H1 (cell line): ENCODE results near the gene LNX2. TPM values are rescaled to one million over a fixed set of nuclear protein-coding genes. Genes with fewer than 3 reads are reported as not detected.

Experiments used
- CTCF ChIA-PET: fragments of 300-600 bp; sonication (Branson Sonifier 250); formaldehyde crosslinking; loops from one replicate; lab custom pipeline; 2021; ENCODE audit not compliant: partially characterized antibody; lab: Charles Lee
- POLR2A ChIA-PET: fragments of 300-600 bp; sonication (Branson Sonifier 250); formaldehyde crosslinking; loops from one replicate; lab custom pipeline; 2021; ENCODE audit warnings: inconsistent platforms; ENCODE audit not compliant: partially characterized antibody; lab: Charles Lee
- DNase-seq, 2 experiments: peaks; one replicate each; pipeline versions ENCODE4 v3.0.0 to v3.0.0-alpha.2; 2010 to 2022; ENCODE audit warnings: low spot score in 2 of 2, low read depth in 1 of 2, mixed read lengths in 1 of 2
- FAIRE-seq: peaks from 2 replicates; lab custom pipeline; 2011; peaks lifted over from hg19 to GRCh38; lab: Jason Lieb, UNC
- H2AFZ ChIP-seq: 2 replicates; pipeline ENCODE4 v1.8.1; 2012; ENCODE audit warnings: low read length, inconsistent platforms
- H2AK5ac ChIP-seq: 2 replicates; pipeline ENCODE4 v1.6.1; 2013; ENCODE audit warnings: low read depth, low read length
- H2BK120ac ChIP-seq: replicated peaks from 2 replicates; pipeline ENCODE3; 2013; ENCODE audit warnings: low read depth, low read length, inconsistent platforms
- H2BK12ac ChIP-seq: 2 replicates; pipeline ENCODE4 v1.6.1; 2013; ENCODE audit warnings: low read depth, low read length
- H2BK15ac ChIP-seq: 2 replicates; pipeline ENCODE4 v1.6.1; 2013; ENCODE audit warnings: low read length
- H2BK20ac ChIP-seq: 2 replicates; pipeline ENCODE4 v1.6.1; 2013; ENCODE audit warnings: low read length
- H2BK5ac ChIP-seq: 2 replicates; pipeline ENCODE4 v1.6.1; 2013; ENCODE audit warnings: low read depth, low read length
- H3K14ac ChIP-seq: 2 replicates; pipeline ENCODE4 v1.6.1; 2013; ENCODE audit warnings: inconsistent platforms; ENCODE audit not compliant: insufficient read length
- H3K18ac ChIP-seq: 2 replicates; pipeline ENCODE4 v1.6.1; 2013; ENCODE audit warnings: low read length; ENCODE audit errors: extremely low read depth
- H3K23ac ChIP-seq: 2 replicates; pipeline ENCODE4 v1.6.1; 2013; ENCODE audit warnings: inconsistent platforms; ENCODE audit not compliant: insufficient read length
- H3K23me2 ChIP-seq: 2 replicates; pipeline ENCODE4 v1.6.1; 2013; ENCODE audit warnings: low read depth, low read length
- H3K27ac ChIP-seq: 2 replicates; pipeline ENCODE4 v1.6.1; 2011; ENCODE audit warnings: low read depth, low read length, inconsistent platforms
- H3K27me3 ChIP-seq, 4 experiments: replicated peaks in 1 of 4; 1 replicate in 1 of 4; 2 replicates in 3 of 4; pipeline versions ENCODE4 v1.6.1 to v1.8.1; 2011 to 2013; ENCODE audit warnings: low read length in 3 of 4, mild to moderate bottlenecking in 3 of 4, inconsistent platforms in 2 of 4, mixed read lengths in 2 of 4, moderate library complexity in 1 of 4; ENCODE audit not compliant: control insufficient read depth in 3 of 4, insufficient read depth in 3 of 4; ENCODE audit errors: extremely low read depth in 1 of 4
- H3K36me3 ChIP-seq, 4 experiments: 2 replicates each; pipeline versions ENCODE4 v1.6.1 to v1.8.1; 2011 to 2013; ENCODE audit warnings: mild to moderate bottlenecking in 4 of 4, low read length in 3 of 4, moderate library complexity in 2 of 4, control low read depth in 1 of 4, inconsistent platforms in 1 of 4; ENCODE audit not compliant: insufficient read depth in 4 of 4, control insufficient read depth in 2 of 4
- H3K4ac ChIP-seq: replicated peaks from 2 replicates; pipeline ENCODE3; 2013; ENCODE audit warnings: low read length, low read depth, mixed read lengths, inconsistent platforms; ENCODE audit not compliant: insufficient read length
- H3K4me1 ChIP-seq, 4 experiments: replicated peaks in 1 of 4; 1 replicate in 1 of 4; 2 replicates in 3 of 4; pipeline versions ENCODE4 v1.6.1 to v1.8.1; 2011 to 2013; ENCODE audit warnings: low read length in 3 of 4, inconsistent platforms in 2 of 4, mixed read lengths in 1 of 4; ENCODE audit not compliant: insufficient read depth in 4 of 4, control insufficient read depth in 3 of 4
- H3K4me2 ChIP-seq, 2 experiments: 2 replicates each; pipeline versions ENCODE4 v1.6.1 to v1.8.1; 2011 to 2013; ENCODE audit warnings: low read depth in 2 of 2, low read length in 2 of 2, control low read depth in 1 of 2, inconsistent platforms in 1 of 2, mild to moderate bottlenecking in 1 of 2; ENCODE audit not compliant: insufficient read depth in 1 of 2
- H3K4me3 ChIP-seq, 4 experiments: fragments of 200-600, 300-600 bp in 1 of 4; sonication (generic), shearing (Covaris generic), sonication (Bioruptor Twin) in 1 of 4; 2 replicates each; pipeline versions ENCODE4 v1.5.1 to v1.8.1; 2011 to 2016; ENCODE audit warnings: low read length in 4 of 4, low read depth in 3 of 4, control low read depth in 2 of 4, inconsistent platforms in 2 of 4, mild to moderate bottlenecking in 2 of 4, mixed read lengths in 1 of 4, moderate library complexity in 1 of 4; ENCODE audit not compliant: insufficient read depth in 2 of 4; ENCODE audit errors: extremely low read depth in 1 of 4
- H3K56ac ChIP-seq: replicated peaks from 2 replicates; pipeline ENCODE3; 2013; ENCODE audit warnings: low read depth, mild to moderate bottlenecking, mixed read lengths, low read length, inconsistent platforms; ENCODE audit not compliant: insufficient read length
- H3K79me1 ChIP-seq: 2 replicates; pipeline ENCODE4 v1.6.1; 2013; ENCODE audit warnings: low read depth, low read length, control low read depth
- H3K79me2 ChIP-seq, 2 experiments: 2 replicates each; pipeline versions ENCODE4 v1.6.1 to v1.8.1; 2012 to 2013; ENCODE audit warnings: low read length in 2 of 2, mild to moderate bottlenecking in 2 of 2, inconsistent platforms in 1 of 2; ENCODE audit not compliant: insufficient read depth in 2 of 2, control insufficient read depth in 1 of 2
- H3K9ac ChIP-seq, 4 experiments: replicated peaks in 1 of 4; 1 replicate in 1 of 4; 2 replicates in 3 of 4; pipeline versions ENCODE4 v1.6.1 to v1.8.1; 2011 to 2013; ENCODE audit warnings: low read depth in 3 of 4, low read length in 3 of 4, control low read depth in 2 of 4, mild to moderate bottlenecking in 2 of 4, moderate library complexity in 2 of 4, inconsistent platforms in 1 of 4; ENCODE audit errors: extremely low read depth in 1 of 4
- H3K9me3 ChIP-seq, 2 experiments: 2 replicates each; pipeline versions ENCODE4 v1.6.1 to v1.8.1; 2012 to 2013; ENCODE audit warnings: mild to moderate bottlenecking in 2 of 2, moderate library complexity in 2 of 2, control low read depth in 1 of 2, inconsistent platforms in 1 of 2, low read depth in 1 of 2, low read length in 1 of 2, mixed read lengths in 1 of 2; ENCODE audit not compliant: insufficient read depth in 2 of 2
- H4K20me1 ChIP-seq, 2 experiments: replicated peaks in 1 of 2; 2 replicates each; pipeline versions ENCODE3 to v1.8.1; 2011 to 2013; ENCODE audit warnings: inconsistent platforms in 2 of 2, low read length in 2 of 2, mild to moderate bottlenecking in 1 of 2; ENCODE audit not compliant: insufficient read depth in 2 of 2, control insufficient read depth in 1 of 2
- H4K5ac ChIP-seq: 2 replicates; pipeline ENCODE4 v1.6.1; 2013; ENCODE audit warnings: low read length, low read depth, mixed read lengths, inconsistent platforms; ENCODE audit not compliant: insufficient read length
- H4K8ac ChIP-seq: 2 replicates; pipeline ENCODE4 v1.8.0; 2013; ENCODE audit warnings: mild to moderate bottlenecking, moderate library complexity, low read length, inconsistent platforms; ENCODE audit not compliant: insufficient read depth; ENCODE audit errors: extremely low read depth
- H4K91ac ChIP-seq: replicated peaks from 2 replicates; pipeline ENCODE3; 2013; ENCODE audit warnings: low read length, mixed read lengths, inconsistent platforms; ENCODE audit not compliant: insufficient read length
- BRCA1 ChIP-seq: IDR thresholded peaks from 2 replicates; pipeline ENCODE4 v1.6.1; 2012; ENCODE audit warnings: low read depth, low read length, improper control_type of control experiment
- EP300 ChIP-seq, 2 experiments: IDR thresholded peaks; 1 replicate in 1 of 2; 2 replicates in 1 of 2; pipeline ENCODE4 v1.6.1; 2011 to 2012; ENCODE audit warnings: low read depth in 2 of 2, low read length in 2 of 2, mild to moderate bottlenecking in 2 of 2, borderline replicate concordance in 1 of 2, inconsistent platforms in 1 of 2, moderate library complexity in 1 of 2
- GABPA ChIP-seq: IDR thresholded peaks from 2 replicates; pipeline ENCODE4 v1.6.1; 2011; ENCODE audit warnings: mild to moderate bottlenecking, low read length, moderate library complexity, borderline replicate concordance; ENCODE audit not compliant: insufficient read depth
- GTF2F1 ChIP-seq: IDR thresholded peaks from 2 replicates; pipeline ENCODE4 v1.6.1; 2012; ENCODE audit warnings: low read depth, low read length, improper control_type of control experiment, borderline replicate concordance
- POLR2A ChIP-seq, 2 experiments: IDR thresholded peaks; 1 replicate in 1 of 2; 2 replicates in 1 of 2; pipeline ENCODE4 v1.6.1; 2011; ENCODE audit warnings: low read depth in 2 of 2, low read length in 2 of 2, mild to moderate bottlenecking in 2 of 2; ENCODE audit errors: control extremely low read depth in 1 of 2
- POU5F1 ChIP-seq: IDR thresholded peaks from 2 replicates; pipeline ENCODE4 v1.6.1; 2011; ENCODE audit warnings: low read depth, mild to moderate bottlenecking, low read length, moderate library complexity
- RNF2 ChIP-seq: fragments of 200-900, 300-1000 bp; sonication (generic); IDR thresholded peaks from 2 replicates; pipeline ENCODE4 v1.7.1; 2016; ENCODE audit warnings: borderline replicate concordance, low read depth, mild to moderate bottlenecking, antibody characterized with exemption, low read length; ENCODE audit not compliant: poor library complexity, severe bottlenecking; ENCODE audit errors: missing control alignments
- SAP30 ChIP-seq: fragments of 300-600 bp; sonication (generic); IDR thresholded peaks from 2 replicates; pipeline ENCODE4 v1.7.1; 2012; ENCODE audit warnings: low read length, moderate library complexity, mild to moderate bottlenecking, inconsistent platforms; ENCODE audit not compliant: insufficient read depth, insufficient replicate concordance
- SIN3A ChIP-seq, 2 experiments: IDR thresholded peaks in 1 of 2; conservative IDR thresholded peaks in 1 of 2; 2 replicates each; pipeline ENCODE4 v1.6.1; 2011 to 2012; ENCODE audit warnings: low read length in 2 of 2, improper control_type of control experiment in 1 of 2, low read depth in 1 of 2, mild to moderate bottlenecking in 1 of 2
- SP2 ChIP-seq: IDR thresholded peaks from 2 replicates; pipeline ENCODE4 v1.6.1; 2012; ENCODE audit warnings: mild to moderate bottlenecking, low read length, inconsistent platforms
- TBP ChIP-seq: IDR thresholded peaks from 2 replicates; pipeline ENCODE4 v1.6.1; 2011; ENCODE audit warnings: low read depth, low read length, improper control_type of control experiment
- ZNF274 ChIP-seq: IDR thresholded peaks from 2 replicates; pipeline ENCODE4 v1.7.0; 2012; ENCODE audit warnings: low read length, borderline replicate concordance; ENCODE audit errors: extremely low read depth
- WGBS, 2 experiments: shearing (Covaris generic) in 1 of 2; methylation state at CpG; one replicate each; pipeline versions ENCODE4 v1.1.6 to v1.1.7; 2013 to 2015; ENCODE audit warnings: low lambda C conversion rate in 2 of 2, mixed read lengths in 2 of 2, inconsistent platforms in 1 of 2, low coverage in 1 of 2, missing lambda C conversion rate in 1 of 2; ENCODE audit not compliant: insufficient replicate concordance in 2 of 2, insufficient coverage in 1 of 2, insufficient read length in 1 of 2; ENCODE audit errors: extremely low coverage in 1 of 2, missing lambda C conversion rate in 1 of 2; 5-methylcytosine and 5-hydroxymethylcytosine counted together
- polyA plus RNA-seq, 7 experiments: library from polyadenylated mRNA; depleted of rRNA in 3 of 7; stranded (reverse) in 5 of 7; unstranded in 2 of 7; fragments of >200 nt in 5 of 7; fragments of 200-250 nt in 2 of 7; gene quantifications; 1 replicate in 5 of 7; 2 replicates in 1 of 7; 4 replicates in 1 of 7; pipeline versions ENCODE4 v1.2.1 to v1.2.3, GENCODE V29; 2011 to 2013; ENCODE audit warnings: missing spikeins in 2 of 7, mixed read lengths in 2 of 7
- total RNA-seq: library from RNA; stranded (reverse); fragmentation: NEBNext Ultra II Directional; extraction: Animal tissue kit (Norgen Biotek cat#: 25700); gene quantifications from 2 replicates; pipeline ENCODE4 v1.2.1, GENCODE V29; 2021
- TF ChIP-seq, protein P1 (sequence below): IDR thresholded peaks from 2 replicates; pipeline ENCODE4 v1.6.1; 2012; ENCODE audit warnings: inconsistent platforms

Gene LNX2
- total and polyA plus RNA-seq, 2 of the 8 experiments (the other 6 are each of a cell fraction or from before 2014, with no cell fraction given) = 6.4 to 13.9 TPM

DNA sequence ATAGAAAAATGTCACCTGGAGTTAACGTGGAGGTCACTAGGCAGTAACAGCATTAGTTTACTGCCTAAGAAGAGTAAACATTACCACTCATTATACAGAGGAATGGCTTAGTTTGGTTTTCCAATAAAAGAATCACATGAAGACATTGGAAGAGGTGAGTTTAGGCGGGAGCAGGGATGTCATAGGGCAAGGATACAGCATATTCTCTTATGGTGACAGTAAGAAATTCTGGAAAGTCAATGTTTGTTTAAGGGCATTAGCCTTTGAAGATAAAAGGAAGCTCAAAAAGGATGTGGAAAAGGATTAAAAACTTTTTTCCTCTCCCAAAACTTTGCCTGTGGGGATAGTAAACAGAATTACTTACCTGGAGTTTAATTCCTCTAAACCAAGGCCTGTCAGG lies 5.5 kb upstream of the LNX2 start:
- no peak overlapping the region for H2BK5ac ChIP-seq
- peaks cover 17 to 79% of the 10 kb centered on the region in 2 experiments for H3K79me2 ChIP-seq
- WGBS, 2 experiments = 81% methylated on average over 2 of the region's 2 CpGs; no CpG with 5 or more reads in 1 of the 2 experiments
- no peak overlapping the region for H3K18ac ChIP-seq
- peaks cover 5 to 16% of the 10 kb centered on the region in 2 experiments for H4K20me1 ChIP-seq
- H2AK5ac ChIP-seq = no peak overlapping the region
- ChIA-PET POLR2A (interaction anchor here (1.1 to 3.9 kb wide), 2 partner anchors 8 to 18 kb away, joined by 3 to 26 read pairs; no protein-coding TSS in a partner anchor), CTCF (no interaction called here)
- no peaks in the 10 kb centered on the region for H3K27me3 ChIP-seq
- no peak overlapping the region for H4K5ac ChIP-seq
- no peak overlapping the region for H2BK15ac ChIP-seq
- no peak overlapping the region for H3K4me2 ChIP-seq
- no peak overlapping the region for H3K23ac ChIP-seq
- H4K91ac ChIP-seq = no peak overlapping the region
- H3K27ac ChIP-seq = no peak overlapping the region
- no peak for FAIRE-seq
- H3K4me3 ChIP-seq = no peak overlapping the region
- H3K79me1 ChIP-seq = peaks cover 13% of the 10 kb centered on the region
- DNase-seq = no peak
- H3K4ac ChIP-seq = no peak overlapping the region
- H2BK12ac ChIP-seq = no peak overlapping the region
- H2AFZ ChIP-seq = no peak overlapping the region
- H3K23me2 ChIP-seq = peaks cover 5% of the 10 kb centered on the region; the same call in 1 of the 2 replicates
- no peak overlapping the region for H3K9ac ChIP-seq
- H3K56ac ChIP-seq = no peak overlapping the region
- no peak overlapping the region for H4K8ac ChIP-seq
- no peak overlapping the region for H3K14ac ChIP-seq
- peaks cover 3 to 8% (median 7%) of the 10 kb centered on the region in 4 experiments; a peak in 6 of 7 replicates for H3K4me1 ChIP-seq
- H2BK20ac ChIP-seq = no peak overlapping the region
- no peak overlapping the region for H2BK120ac ChIP-seq
- H3K9me3 ChIP-seq = no peaks in the 10 kb centered on the region
- peaks cover 4 to 28% (median 11%) of the 10 kb centered on the region in 4 experiments; a peak in 7 of 8 replicates for H3K36me3 ChIP-seq
- TF ChIP-seq TBP (no peak), SIN3A (conservative IDR thresholded peaks at IDR 0.05 in 1 of 2, IDR thresholded peaks at IDR 0.05 in 1 of 2; ENCODE audit: low read depth in 1 of 2, low read length in 2 of 2) (no peak), GTF2F1 (no peak), BRCA1 (no peak), POLR2A (IDR thresholded peaks at IDR 0.05; ENCODE audit: control extremely low read depth in 1 of 2, low read depth in 2 of 2, low read length in 2 of 2) (no peak), SAP30 (no peak), SP2 (no peak), GABPA (no peak), EP300 (IDR thresholded peaks at IDR 0.05; ENCODE audit: borderline replicate concordance in 1 of 2, low read depth in 2 of 2, low read length in 2 of 2) (no peak), ZNF274 (no peak), RNF2 (no peak), POU5F1 (no peak)
- TF ChIP-seq, protein P1, sequence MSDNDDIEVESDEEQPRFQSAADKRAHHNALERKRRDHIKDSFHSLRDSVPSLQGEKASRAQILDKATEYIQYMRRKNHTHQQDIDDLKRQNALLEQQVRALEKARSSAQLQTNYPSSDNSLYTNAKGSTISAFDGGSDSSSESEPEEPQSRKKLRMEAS = no peak
